Epithelial cell of proximal tubule (primary cell): ENCODE data around the gene TBC1D17. TPM values are rescaled to one million over a fixed set of nuclear protein-coding genes. Genes with fewer than 3 reads are reported as not detected.

ENCODE experiments used
- DNase-seq: peaks from one replicate; pipeline ENCODE4 v3.0.0-alpha.2; 2011; ENCODE audit warnings: low read depth
- H3K4me3 ChIP-seq: 2 replicates; pipeline ENCODE4 v1.5.1; 2011; ENCODE audit warnings: low read depth, mild to moderate bottlenecking, low read length
- total RNA-seq: library from RNA; depleted of rRNA; stranded (reverse); fragments of >200 nt; gene quantifications from 2 replicates; pipeline ENCODE4 v1.2.3, GENCODE V29; 2015
- TF ChIP-seq, protein P1 (sequence below): conservative IDR thresholded peaks from 2 replicates; pipeline ENCODE4 v1.5.1; 2012; ENCODE audit warnings: low read depth, mild to moderate bottlenecking, low read length

TBC1D17 gene
- total RNA-seq, 1 donor from 2014 or later, result 11.9 TPM

DNA sequence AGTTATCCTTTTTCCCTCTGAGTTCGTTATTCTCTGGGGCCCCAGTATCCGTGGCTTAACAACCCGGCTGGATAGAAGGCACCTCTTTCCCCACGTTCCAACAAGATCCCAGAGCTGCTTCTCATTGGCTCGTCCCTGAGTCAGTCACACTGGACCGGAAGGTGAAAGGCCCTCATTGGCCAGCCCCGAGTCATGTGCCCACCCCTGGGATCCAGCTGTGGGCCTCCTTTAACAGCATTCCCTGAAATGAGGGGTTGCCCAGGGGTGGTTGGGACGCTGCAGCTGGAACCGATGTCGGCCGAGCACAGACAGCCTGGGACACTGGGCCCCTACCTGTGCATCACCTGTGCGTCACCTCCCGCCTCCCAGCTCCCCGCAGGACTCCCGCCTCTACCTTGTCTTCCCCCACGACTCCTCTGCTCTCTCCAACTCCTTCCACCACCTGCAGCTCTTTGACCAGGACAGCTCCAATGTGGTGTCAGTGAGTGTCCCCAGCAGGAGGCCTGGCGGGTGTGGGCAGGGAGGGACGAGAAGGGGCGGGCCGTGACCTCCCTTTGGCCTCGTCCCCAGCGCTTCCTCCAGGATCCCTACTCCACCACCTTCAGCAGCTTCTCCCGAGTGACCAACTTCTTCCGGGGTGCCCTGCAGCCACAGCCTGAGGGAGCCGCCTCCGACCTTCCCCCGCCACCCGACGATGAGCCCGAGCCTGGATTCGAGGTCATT, 4.3 kb downstream of the TBC1D17 start:
- H3K4me3 ChIP-seq, result no peak overlapping the region
- TF ChIP-seq, protein P1, sequence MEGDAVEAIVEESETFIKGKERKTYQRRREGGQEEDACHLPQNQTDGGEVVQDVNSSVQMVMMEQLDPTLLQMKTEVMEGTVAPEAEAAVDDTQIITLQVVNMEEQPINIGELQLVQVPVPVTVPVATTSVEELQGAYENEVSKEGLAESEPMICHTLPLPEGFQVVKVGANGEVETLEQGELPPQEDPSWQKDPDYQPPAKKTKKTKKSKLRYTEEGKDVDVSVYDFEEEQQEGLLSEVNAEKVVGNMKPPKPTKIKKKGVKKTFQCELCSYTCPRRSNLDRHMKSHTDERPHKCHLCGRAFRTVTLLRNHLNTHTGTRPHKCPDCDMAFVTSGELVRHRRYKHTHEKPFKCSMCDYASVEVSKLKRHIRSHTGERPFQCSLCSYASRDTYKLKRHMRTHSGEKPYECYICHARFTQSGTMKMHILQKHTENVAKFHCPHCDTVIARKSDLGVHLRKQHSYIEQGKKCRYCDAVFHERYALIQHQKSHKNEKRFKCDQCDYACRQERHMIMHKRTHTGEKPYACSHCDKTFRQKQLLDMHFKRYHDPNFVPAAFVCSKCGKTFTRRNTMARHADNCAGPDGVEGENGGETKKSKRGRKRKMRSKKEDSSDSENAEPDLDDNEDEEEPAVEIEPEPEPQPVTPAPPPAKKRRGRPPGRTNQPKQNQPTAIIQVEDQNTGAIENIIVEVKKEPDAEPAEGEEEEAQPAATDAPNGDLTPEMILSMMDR, result no peak
- no peak for DNase-seq

DNA sequence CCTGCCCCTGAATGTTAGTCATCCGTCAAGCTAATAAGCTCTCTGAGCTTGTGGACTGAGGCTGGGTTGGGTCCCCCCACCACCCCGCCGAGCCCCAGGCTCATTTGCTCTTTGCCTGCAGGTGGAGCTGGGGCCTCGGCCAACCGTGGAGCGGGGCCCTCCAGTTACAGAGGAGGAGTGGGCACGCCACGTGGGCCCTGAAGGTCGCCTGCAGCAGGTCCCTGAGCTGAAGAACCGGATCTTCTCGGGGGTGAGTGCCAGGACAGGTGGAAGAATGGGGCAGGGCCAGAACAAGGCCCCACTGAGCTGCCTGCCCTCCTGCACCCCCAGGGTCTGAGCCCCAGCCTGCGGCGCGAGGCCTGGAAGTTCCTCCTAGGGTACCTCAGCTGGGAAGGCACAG, 5.1 kb downstream of the TBC1D17 start:
- TF ChIP-seq, protein P1, result no peak
- no peak overlapping the region for H3K4me3 ChIP-seq
- no peak for DNase-seq

DNA sequence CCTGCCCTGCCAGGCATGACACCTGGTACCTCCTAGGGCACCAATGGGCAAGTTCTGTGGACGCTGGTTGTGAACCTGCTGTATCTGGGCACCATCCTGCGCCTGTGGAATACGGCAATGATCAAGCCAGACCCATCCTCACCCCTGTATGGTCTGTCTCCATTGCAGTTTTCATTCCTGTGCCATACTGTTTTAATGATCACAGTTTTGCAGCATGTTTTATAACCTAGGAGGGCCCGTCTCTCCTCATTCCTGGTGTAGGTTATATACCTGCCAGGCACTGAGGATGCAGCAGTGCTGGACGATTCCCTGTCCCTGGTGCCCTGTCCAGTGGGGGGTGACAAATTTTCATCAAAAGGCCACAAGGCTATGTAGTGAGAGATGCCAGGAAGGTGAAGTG, 5.6 kb downstream of the TBC1D17 start:
- DNase-seq, result no peak
- H3K4me3 ChIP-seq, result no peak overlapping the region
- TF ChIP-seq, protein P1, result no peak

DNA sequence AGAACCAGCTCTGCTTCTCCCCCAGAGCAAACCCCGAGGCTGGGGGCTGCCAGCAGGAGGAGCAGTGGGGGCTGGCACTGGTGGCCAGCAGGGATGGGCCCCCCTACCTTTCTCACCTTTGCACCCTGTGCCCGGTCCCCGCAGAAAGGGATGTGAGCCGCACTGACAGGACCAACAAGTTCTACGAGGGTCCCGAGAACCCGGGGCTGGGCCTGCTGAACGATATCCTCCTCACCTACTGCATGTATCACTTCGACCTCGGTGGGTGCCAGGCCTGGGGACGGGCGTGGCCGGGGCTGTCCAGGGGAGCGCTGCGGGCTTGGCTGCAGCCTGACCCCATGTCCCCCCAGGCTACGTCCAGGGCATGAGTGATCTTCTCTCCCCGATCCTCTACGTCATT, 6.6 kb downstream of the TBC1D17 start:
- no peak overlapping the region for H3K4me3 ChIP-seq
- TF ChIP-seq, protein P1, result no peak
- DNase-seq, result no peak

DNA sequence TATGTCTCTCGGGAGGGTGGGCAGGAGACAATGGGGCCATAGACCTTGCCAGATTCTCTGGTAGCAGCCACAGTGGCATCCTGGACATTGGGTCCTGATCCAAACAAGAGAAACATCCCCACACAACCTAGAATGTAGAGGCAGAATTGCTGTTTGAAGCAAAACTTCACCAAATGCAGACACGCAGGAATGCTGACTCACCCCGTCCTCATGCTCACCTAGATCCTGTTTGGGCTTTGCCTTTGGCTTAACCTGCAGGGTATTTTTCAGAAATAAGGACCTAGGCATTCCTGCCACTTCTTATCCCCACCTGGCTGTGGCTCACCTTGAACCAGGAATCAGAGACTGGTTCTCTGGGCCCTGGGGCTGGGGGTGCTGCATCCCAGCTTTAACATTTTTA, 7.3 kb downstream of the TBC1D17 start:
- DNase-seq, result no peak
- no peak overlapping the region for H3K4me3 ChIP-seq
- TF ChIP-seq, protein P1, result no peak

DNA sequence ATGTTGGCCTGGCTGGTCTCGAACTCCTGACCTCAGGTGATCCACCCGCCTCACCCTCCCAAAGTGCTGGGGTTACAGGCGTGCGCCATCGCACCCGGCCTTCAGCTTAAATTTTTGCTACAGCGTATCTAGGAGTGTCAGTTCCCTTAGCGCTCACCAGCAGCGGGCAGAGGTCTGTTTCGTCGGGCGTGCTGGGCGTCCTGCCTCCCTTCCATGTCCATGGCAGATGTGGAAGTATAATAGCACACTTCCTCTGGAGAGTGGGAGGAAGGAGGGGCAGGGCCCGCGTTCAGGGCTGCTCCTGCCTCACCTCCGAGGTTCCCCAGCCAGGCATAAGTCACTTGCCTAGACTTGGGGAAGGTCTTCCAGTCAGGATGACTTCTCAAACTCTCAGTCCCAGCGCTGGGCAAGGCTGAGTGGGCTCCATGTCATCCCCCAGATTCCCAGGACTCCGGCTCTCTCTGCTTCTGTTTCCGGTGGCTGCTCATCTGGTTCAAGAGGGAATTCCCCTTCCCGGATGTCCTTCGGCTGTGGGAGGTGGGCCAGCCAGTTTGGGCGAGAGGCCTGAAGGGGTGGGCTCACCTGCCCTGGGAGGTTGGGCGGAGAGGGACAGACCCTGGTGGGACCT, 9.6 kb downstream of the TBC1D17 start:
- DNase-seq, result no peak
- TF ChIP-seq, protein P1, result no peak
- no peak overlapping the region for H3K4me3 ChIP-seq
